ENCODE measurements around the gene IGSF5.

Gene IGSF5

GRCh38 chr21:39774227-39774626, 29.2 kb downstream of the IGSF5 start:
- H3K4me3 Mint-ChIP-seq, result no peak overlapping the region
- H3K9me3 Mint-ChIP-seq, result no peaks in the 10 kb centered on the region
- CTCF ChIA-PET, result no interaction called here
- no peak overlapping the region for H3K27ac Mint-ChIP-seq
- no peaks in the 10 kb centered on the region for H3K4me1 Mint-ChIP-seq
- DNase-seq, result no peak
- no peaks in the 10 kb centered on the region for H3K36me3 Mint-ChIP-seq
- no peaks in the 10 kb centered on the region for H3K27me3 Mint-ChIP-seq

- Mint-ChIP-seq H3K36me3 (no peaks in the 10 kb centered on the region), H3K27ac (no peak overlapping the region), H3K27me3 (no peaks in the 10 kb centered on the region), H3K4me3 (no peak overlapping the region), H3K4me1 (no peaks in the 10 kb centered on the region), H3K9me3 (no peaks in the 10 kb centered on the region)
- DNase-seq, result no peak
- CTCF ChIA-PET, result no interaction called here
Observed at GRCh38 chr21:39775816-39776215, 30.8 kb downstream of the IGSF5 start.

- no peaks in the 10 kb centered on the region for H3K27me3 Mint-ChIP-seq
- H3K4me1 Mint-ChIP-seq, result no peaks in the 10 kb centered on the region
- CTCF ChIA-PET, result no interaction called here
- DNase-seq, result no peak
- no peaks in the 10 kb centered on the region for H3K36me3 Mint-ChIP-seq
- H3K4me3 Mint-ChIP-seq, result no peak overlapping the region
- H3K27ac Mint-ChIP-seq, result no peak overlapping the region
- H3K9me3 Mint-ChIP-seq, result no peaks in the 10 kb centered on the region
Observed at GRCh38 chr21:39776589-39776988, 31.6 kb downstream of the IGSF5 start.

- DNase-seq, result no peak
- CTCF ChIA-PET, result no interaction called here
- H3K9me3 Mint-ChIP-seq, result no peaks in the 10 kb centered on the region
- H3K27ac Mint-ChIP-seq, result no peak overlapping the region
- no peaks in the 10 kb centered on the region for H3K4me1 Mint-ChIP-seq
- no peak overlapping the region for H3K4me3 Mint-ChIP-seq
- H3K36me3 Mint-ChIP-seq, result no peaks in the 10 kb centered on the region
- no peaks in the 10 kb centered on the region for H3K27me3 Mint-ChIP-seq
Observed at GRCh38 chr21:39781331-39781730, 36.3 kb downstream of the IGSF5 start.

- DNase-seq, result no peak
- H3K9me3 Mint-ChIP-seq, result peaks cover 2% of the 10 kb centered on the region
- CTCF ChIA-PET, result no interaction called here
Observed at GRCh38 chr21:39788383-39788782, 43.4 kb downstream of the IGSF5 start.

GRCh38 chr21:39796466-39796865, 51.5 kb downstream of the IGSF5 start:
- no peak overlapping the region for H3K4me3 Mint-ChIP-seq
- no peaks in the 10 kb centered on the region for H3K36me3 Mint-ChIP-seq

More at GRCh38 chr21:39788383-39788782, 43.4 kb downstream of the IGSF5 start:
- no peaks in the 10 kb centered on the region for H3K4me1 Mint-ChIP-seq
- no peaks in the 10 kb centered on the region for H3K27me3 Mint-ChIP-seq
- H3K36me3 Mint-ChIP-seq, result no peaks in the 10 kb centered on the region
- no peak overlapping the region for H3K27ac Mint-ChIP-seq
- no peak overlapping the region for H3K4me3 Mint-ChIP-seq

GRCh38 chr21:39799178-39799577, 54.2 kb downstream of the IGSF5 start:
- no peaks in the 10 kb centered on the region for H3K27me3 Mint-ChIP-seq
- H3K4me1 Mint-ChIP-seq, result no peaks in the 10 kb centered on the region
- CTCF ChIA-PET, result no interaction called here

More at GRCh38 chr21:39796466-39796865, 51.5 kb downstream of the IGSF5 start:
- Mint-ChIP-seq H3K4me1 (no peaks in the 10 kb centered on the region), H3K27me3 (no peaks in the 10 kb centered on the region), H3K9me3 (peaks cover 2% of the 10 kb centered on the region), H3K27ac (no peak overlapping the region)
- CTCF ChIA-PET, result interaction anchor here (0.6 kb wide), 1 partner anchor 216 kb away, joined by 3 read pairs; no protein-coding TSS in a partner anchor
- DNase-seq, result no peak

GRCh38 chr21:39800311-39800710, 55.3 kb downstream of the IGSF5 start:
- CTCF ChIA-PET, result no interaction called here
- no peak overlapping the region for H3K4me3 Mint-ChIP-seq

More at GRCh38 chr21:39799178-39799577, 54.2 kb downstream of the IGSF5 start:
- Mint-ChIP-seq H3K27ac (no peak overlapping the region), H3K36me3 (no peaks in the 10 kb centered on the region), H3K4me3 (no peak overlapping the region), H3K9me3 (no peaks in the 10 kb centered on the region)
- DNase-seq, result no peak

GRCh38 chr21:39802217-39802616, 57.2 kb downstream of the IGSF5 start:
- DNase-seq, result no peak
- CTCF ChIA-PET, result no interaction called here
- Mint-ChIP-seq H3K4me1 (no peaks in the 10 kb centered on the region), H3K4me3 (no peak overlapping the region), H3K36me3 (no peaks in the 10 kb centered on the region), H3K27me3 (no peaks in the 10 kb centered on the region), H3K27ac (no peak overlapping the region), H3K9me3 (peaks cover 3% of the 10 kb centered on the region)

More at GRCh38 chr21:39800311-39800710, 55.3 kb downstream of the IGSF5 start:
- H3K27me3 Mint-ChIP-seq, result no peaks in the 10 kb centered on the region
- H3K27ac Mint-ChIP-seq, result no peak overlapping the region
- H3K4me1 Mint-ChIP-seq, result no peaks in the 10 kb centered on the region
- no peaks in the 10 kb centered on the region for H3K9me3 Mint-ChIP-seq
- no peak for DNase-seq
- H3K36me3 Mint-ChIP-seq, result no peaks in the 10 kb centered on the region

GRCh38 chr21:39803393-39803792, 58.4 kb downstream of the IGSF5 start:
- Mint-ChIP-seq H3K27ac (no peak overlapping the region), H3K27me3 (no peaks in the 10 kb centered on the region), H3K9me3 (peaks cover 3% of the 10 kb centered on the region), H3K4me3 (no peak overlapping the region), H3K36me3 (no peaks in the 10 kb centered on the region), H3K4me1 (no peaks in the 10 kb centered on the region)
- CTCF ChIA-PET, result no interaction called here
- DNase-seq, result no peak

GRCh38 chr21:39804240-39804639, 59.3 kb downstream of the IGSF5 start:
- CTCF ChIA-PET, result no interaction called here
- no peaks in the 10 kb centered on the region for H3K4me1 Mint-ChIP-seq
- H3K4me3 Mint-ChIP-seq, result no peak overlapping the region
- no peak for DNase-seq
- no peaks in the 10 kb centered on the region for H3K27me3 Mint-ChIP-seq
- H3K9me3 Mint-ChIP-seq, result peaks cover 8% of the 10 kb centered on the region
- H3K27ac Mint-ChIP-seq, result no peak overlapping the region
- H3K36me3 Mint-ChIP-seq, result no peaks in the 10 kb centered on the region

GRCh38 chr21:39805983-39806382, 61.0 kb downstream of the IGSF5 start:
- CTCF ChIA-PET, result no interaction called here
- H3K9me3 Mint-ChIP-seq, result peaks cover 12% of the 10 kb centered on the region
- H3K4me1 Mint-ChIP-seq, result no peaks in the 10 kb centered on the region
- no peak for DNase-seq
- H3K4me3 Mint-ChIP-seq, result no peak overlapping the region
- H3K36me3 Mint-ChIP-seq, result no peaks in the 10 kb centered on the region
- H3K27ac Mint-ChIP-seq, result no peak overlapping the region
- H3K27me3 Mint-ChIP-seq, result no peaks in the 10 kb centered on the region

- Mint-ChIP-seq H3K9me3 (peaks cover 12% of the 10 kb centered on the region), H3K36me3 (no peaks in the 10 kb centered on the region), H3K4me3 (no peak overlapping the region), H3K27ac (no peak overlapping the region), H3K4me1 (no peaks in the 10 kb centered on the region), H3K27me3 (no peaks in the 10 kb centered on the region)
- CTCF ChIA-PET, result no interaction called here
- no peak for DNase-seq
Observed at GRCh38 chr21:39807738-39808137, 62.8 kb downstream of the IGSF5 start.

GRCh38 chr21:39809936-39810335, 65.0 kb downstream of the IGSF5 start:
- no peaks in the 10 kb centered on the region for H3K27me3 Mint-ChIP-seq
- H3K4me3 Mint-ChIP-seq, result no peak overlapping the region
- CTCF ChIA-PET, result interaction anchor here (0.7 kb wide), 1 partner anchor 362 kb away, joined by 5 read pairs; no protein-coding TSS in a partner anchor
- H3K27ac Mint-ChIP-seq, result no peak overlapping the region
- H3K36me3 Mint-ChIP-seq, result no peaks in the 10 kb centered on the region
- H3K4me1 Mint-ChIP-seq, result no peaks in the 10 kb centered on the region
- DNase-seq, result no peak
- H3K9me3 Mint-ChIP-seq, result peaks cover 12% of the 10 kb centered on the region

GRCh38 chr21:39812983-39813382, 68.0 kb downstream of the IGSF5 start:
- peaks cover 10% of the 10 kb centered on the region for H3K9me3 Mint-ChIP-seq
- no peak for DNase-seq
- H3K27ac Mint-ChIP-seq, result no peak overlapping the region
- H3K4me1 Mint-ChIP-seq, result no peaks in the 10 kb centered on the region
- H3K4me3 Mint-ChIP-seq, result no peak overlapping the region
- CTCF ChIA-PET, result no interaction called here
- H3K36me3 Mint-ChIP-seq, result no peaks in the 10 kb centered on the region
- no peaks in the 10 kb centered on the region for H3K27me3 Mint-ChIP-seq

GRCh38 chr21:39818557-39818956, 73.6 kb downstream of the IGSF5 start:
- DNase-seq, result no peak
- Mint-ChIP-seq H3K27ac (no peak overlapping the region), H3K4me3 (no peak overlapping the region), H3K27me3 (no peaks in the 10 kb centered on the region), H3K4me1 (no peaks in the 10 kb centered on the region), H3K9me3 (peaks cover 5% of the 10 kb centered on the region), H3K36me3 (no peaks in the 10 kb centered on the region)
- CTCF ChIA-PET, result no interaction called here

Measured in activated naive CD4-positive, alpha-beta T cell treated with anti-CD3 and anti-CD28 coated beads, Interleukin-2, amount 10 ng/mL, durations not matched to agents 7 days and 5 days (primary cell).